HG03066 (cell line): ENCODE results near the gene GRM3.

Source experiments
- ATAC-seq: cut with Tn5 transposase; IDR thresholded peaks from one replicate; pipeline ENCODE4 v1.9.1; 2021; ENCODE audit warnings: low read depth; ENCODE audit not compliant: unreplicated experiment

The GRM3 gene

GRCh38 chr7:86689363-86689762 is 45.7 kb downstream of the GRM3 start:
- no peak for ATAC-seq

GRCh38 chr7:86692755-86693154 is 49.0 kb downstream of the GRM3 start:
- no peak for ATAC-seq

GRCh38 chr7:86706406-86706805 is 62.7 kb downstream of the GRM3 start:
- ATAC-seq = no peak

- no peak for ATAC-seq
Measured at GRCh38 chr7:86708031-86708680, 64.4 kb downstream of the GRM3 start.

- ATAC-seq = no peak
Measured at GRCh38 chr7:86720306-86720705, 76.6 kb downstream of the GRM3 start.

GRCh38 chr7:86733783-86734182 is 90.1 kb downstream of the GRM3 start:
- ATAC-seq = no peak

GRCh38 chr7:86745013-86745745 is 101.5 kb downstream of the GRM3 start:
- ATAC-seq = no peak

- no peak for ATAC-seq
Measured at GRCh38 chr7:86747698-86748097, 104.0 kb downstream of the GRM3 start.

GRCh38 chr7:86748201-86748600 is 104.5 kb downstream of the GRM3 start:
- ATAC-seq = no peak

- no peak for ATAC-seq
Measured at GRCh38 chr7:86748843-86749719, 105.4 kb downstream of the GRM3 start.

GRCh38 chr7:86749741-86750665 is 106.3 kb downstream of the GRM3 start:
- no peak for ATAC-seq

- no peak for ATAC-seq
Measured at GRCh38 chr7:86760236-86760635, 116.5 kb downstream of the GRM3 start.

GRCh38 chr7:86762129-86762528 is 118.4 kb downstream of the GRM3 start:
- no peak for ATAC-seq

- ATAC-seq = no peak
Measured at GRCh38 chr7:86765931-86766330, 122.2 kb downstream of the GRM3 start.

GRCh38 chr7:86768394-86768793 is 124.7 kb downstream of the GRM3 start:
- ATAC-seq = no peak

- peak; percentile 63 for ATAC-seq
Measured at GRCh38 chr7:86768967-86769760, 125.5 kb downstream of the GRM3 start.

- ATAC-seq = peak; percentile 50
Measured at GRCh38 chr7:86773309-86773708, 129.6 kb downstream of the GRM3 start.

- no peak for ATAC-seq
Measured at GRCh38 chr7:86775203-86775602, 131.5 kb downstream of the GRM3 start.

GRCh38 chr7:86776136-86776535 is 132.4 kb downstream of the GRM3 start:
- no peak for ATAC-seq
